ENCODE results near the gene MAP1B. TPM values are rescaled to one million over a fixed set of nuclear protein-coding genes. Genes with fewer than 3 reads are reported as not detected.
A peak's percentile ranks its signal among the peaks of the same experiment; 100 is the strongest.

Gene MAP1B
- total and polyA plus RNA-seq, 2 of the 4 experiments (the other 2 are of a cell fraction), result 41.1 to 183 TPM

GRCh38 chr5:72221099-72221498 is 113.8 kb downstream of the MAP1B start:
- no TSS peak for BruUV-seq (replicated peaks)
- Histone ChIP-seq H3K18ac (ENCODE audit: low read depth, low read length) (no peak overlapping the region), H3K14ac (replicated peaks; ENCODE audit: low read depth, low read length) (no peak overlapping the region), H4K91ac (ENCODE audit: insufficient read depth, low read depth, low read length) (no peak overlapping the region), H2AK9ac (replicated peaks; ENCODE audit: low read depth, low read length, poor library complexity) (no peak overlapping the region), H3K36me3 (ENCODE audit: control insufficient read depth, insufficient read depth, low read length) (peaks cover 29% of the 10 kb centered on the region), H4K20me1 (ENCODE audit: insufficient read depth, low read length) (0 out of 2 replicates have a peak, but pooled peaks cover 3% of the 10 kb centered on the region), H2BK120ac (ENCODE audit: low read depth, low read length) (no peak overlapping the region), H3K56ac (ENCODE audit: extremely low read depth, insufficient read depth, low read length) (no peak overlapping the region), H2BK15ac (ENCODE audit: low read depth, low read length) (no peak overlapping the region), H3K4me1 (ENCODE audit: control insufficient read depth, insufficient read depth, low read length) (peaks cover 3% of the 10 kb centered on the region), H3K27me3 (ENCODE audit: control insufficient read depth, insufficient read depth, low read length) (no peaks in the 10 kb centered on the region), H3K9me1 (ENCODE audit: insufficient read depth, low read length) (peaks cover 5% of the 10 kb centered on the region), H3K23ac (ENCODE audit: low read depth, low read length) (no peak overlapping the region), H3K79me1 (ENCODE audit: low read depth in 1 of 2, low read length in 2 of 2) (peaks cover 0 to 5% of the 10 kb centered on the region in 2 experiments; a peak in 1 of 4 replicates), H3K27ac (ENCODE audit: insufficient read depth, low read length) (no peak overlapping the region), H3K9ac (ENCODE audit: low read depth, low read length) (no peak overlapping the region), H2BK5ac (ENCODE audit: low read depth, low read length, poor library complexity, severe bottlenecking) (no peak overlapping the region), H2AK5ac (ENCODE audit: low read depth, low read length) (no peak overlapping the region), H4K5ac (ENCODE audit: low read depth, low read length) (no peak overlapping the region), H4K8ac (ENCODE audit: low read depth in 2 of 2, low read length in 2 of 2) (no peak overlapping the region), H3K4me2 (ENCODE audit: low read depth, low read length) (no peak overlapping the region), H3K9me3 (ENCODE audit: control insufficient read depth, insufficient read depth, low read length) (no peaks in the 10 kb centered on the region), H2BK20ac (ENCODE audit: low read depth, low read length) (no peak overlapping the region), H3K4me3 (ENCODE audit: insufficient read depth, low read depth, low read length) (no peak overlapping the region), H3K4ac (ENCODE audit: low read depth, low read length) (no peak overlapping the region), H2AFZ (replicated peaks; ENCODE audit: low read length, poor library complexity) (no peak overlapping the region)
- ATAC-seq (ENCODE audit: low read depth) (no peak), DNase-seq (no peak)
- dilution Hi-C loops (cut with HindIII; ENCODE audit: low sequenced_read_pairs, unreplicated experiment) (no loop called here), in situ Hi-C loops (cut with MboI; ENCODE audit: low sequenced_read_pairs) (no loop called here), intact Hi-C loops (cut with micrococcal nuclease) (no loop called here)
- WGBS, 2 experiments (ENCODE audit: extremely low coverage in 2 of 2, insufficient read length in 1 of 2), result no CpG with 5 or more reads among the region's 1 CpG
- ChIA-PET POLR2A (ENCODE audit: unreplicated experiment) (no interaction called here), CTCF (no interaction called here)
- no peak for TF ChIP-seq CTCF (conservative IDR thresholded peaks at IDR 0.05; ENCODE audit: low read depth, low read length)
- TF ChIP-seq MAFK (IDR thresholded peaks at IDR 0.05; ENCODE audit: low read depth, low read length), result peak; percentile 38
